GM21825 (cell line): Measurements from ENCODE around the gene THOC1.

Experiments used
- ATAC-seq: cut with Tn5 transposase; IDR thresholded peaks from one replicate; pipeline ENCODE4 v1.9.1; 2021; ENCODE audit warnings: mild to moderate bottlenecking, moderate library complexity; ENCODE audit not compliant: unreplicated experiment

The THOC1 gene

GRCh38 chr18:286515-287310 is 18.9 kb upstream of the THOC1 start:
- no peak for ATAC-seq

- ATAC-seq = no peak
Measured at GRCh38 chr18:285817-286216, 18.0 kb upstream of the THOC1 start.

GRCh38 chr18:275486-275885 is 7.6 kb upstream of the THOC1 start:
- ATAC-seq = no peak

- no peak for ATAC-seq
Measured at GRCh38 chr18:274313-274712, 6.5 kb upstream of the THOC1 start.

GRCh38 chr18:273525-273924 is 5.7 kb upstream of the THOC1 start:
- ATAC-seq = no peak

GRCh38 chr18:272650-273049 is 4.8 kb upstream of the THOC1 start:
- no peak for ATAC-seq

GRCh38 chr18:269480-270095 is 1.7 kb upstream of the THOC1 start:
- no peak for ATAC-seq

GRCh38 chr18:267380-267687 is 513 bp downstream of the THOC1 start:
- ATAC-seq = no peak

- no peak for ATAC-seq
Measured at GRCh38 chr18:261398-262073, 6.3 kb downstream of the THOC1 start.

GRCh38 chr18:260547-260946 is 7.3 kb downstream of the THOC1 start:
- no peak for ATAC-seq

- no peak for ATAC-seq
Measured at GRCh38 chr18:255171-255570, 12.7 kb downstream of the THOC1 start.

GRCh38 chr18:253121-253520 is 14.7 kb downstream of the THOC1 start:
- no peak for ATAC-seq

- ATAC-seq = no peak
Measured at GRCh38 chr18:251572-251971, 16.3 kb downstream of the THOC1 start.

- ATAC-seq = no peak
Measured at GRCh38 chr18:250685-251084, 17.2 kb downstream of the THOC1 start.

- ATAC-seq = no peak
Measured at GRCh38 chr18:248053-248452, 19.8 kb downstream of the THOC1 start.

- no peak for ATAC-seq
Measured at GRCh38 chr18:245282-245847, 22.5 kb downstream of the THOC1 start.

- ATAC-seq = no peak
Measured at GRCh38 chr18:240175-240574, 27.7 kb downstream of the THOC1 start.

GRCh38 chr18:231563-231962 is 36.3 kb downstream of the THOC1 start:
- no peak for ATAC-seq

- ATAC-seq = no peak
Measured at GRCh38 chr18:228586-228985, 39.3 kb downstream of the THOC1 start.

GRCh38 chr18:227902-228301 is 39.9 kb downstream of the THOC1 start:
- no peak for ATAC-seq

GRCh38 chr18:227374-227773 is 40.5 kb downstream of the THOC1 start:
- ATAC-seq = no peak

GRCh38 chr18:225745-226144 is 42.1 kb downstream of the THOC1 start:
- no peak for ATAC-seq
